ENCODE measurements around the gene ARL13B.
"Not testable (repeated sequence)": the region's sequence is repeated elsewhere in the genome, so short reads cannot be mapped to it uniquely, and the experiment has no call there.

ARL13B gene

GRCh38 chr3:94001191-94001590 lies 21.2 kb downstream of the ARL13B start:
- no peak for FAIRE-seq

GRCh38 chr3:94001827-94002495 lies 22.0 kb downstream of the ARL13B start:
- FAIRE-seq, result no peak

- FAIRE-seq, result peak; percentile 93
Observed at GRCh38 chr3:94004301-94004910, 24.5 kb downstream of the ARL13B start.

DNA sequence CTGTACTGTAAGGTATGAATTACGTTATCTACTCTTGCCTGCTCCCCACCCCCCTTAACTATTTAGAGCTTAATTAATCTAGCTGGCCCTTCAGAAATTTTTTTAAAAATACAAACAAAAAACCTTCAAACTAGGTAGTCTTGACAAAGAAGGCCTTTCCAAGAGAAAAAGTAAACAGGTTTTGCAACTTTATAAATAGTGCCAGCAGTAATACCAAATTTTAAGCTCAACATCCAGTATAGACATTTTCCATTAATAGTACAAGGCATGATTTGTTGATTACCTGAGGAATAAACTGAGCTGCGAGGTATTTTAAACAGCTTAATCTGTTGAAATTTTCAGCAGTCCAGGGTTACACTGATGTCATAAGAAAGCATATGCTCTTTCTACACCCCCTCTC lies 28.3 kb downstream of the ARL13B start:
- no peak for FAIRE-seq

DNA sequence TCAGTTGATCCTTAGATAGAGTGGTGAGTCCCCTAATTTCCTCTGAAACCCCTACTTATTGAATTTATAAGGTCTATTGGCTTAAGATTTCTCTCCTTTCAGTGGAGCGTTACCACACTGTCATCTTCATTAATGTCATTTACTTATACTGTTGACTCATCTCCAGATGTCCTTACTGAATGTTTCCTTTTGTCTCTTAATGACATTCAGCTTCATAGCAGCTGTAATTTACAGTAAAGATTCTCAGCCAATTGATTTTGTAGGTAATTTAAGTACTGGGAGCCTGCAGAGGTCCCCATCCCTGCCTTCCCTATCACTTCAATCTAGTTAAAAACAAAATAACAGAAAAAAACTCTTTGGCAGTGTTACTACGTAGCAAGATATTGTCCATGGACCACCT lies 29.7 kb downstream of the ARL13B start:
- no peak for FAIRE-seq

GRCh38 chr3:94011233-94011711 lies 31.3 kb downstream of the ARL13B start:
- no peak for FAIRE-seq

- FAIRE-seq, result no peak
Observed at GRCh38 chr3:94012185-94012584, 32.2 kb downstream of the ARL13B start.

DNA sequence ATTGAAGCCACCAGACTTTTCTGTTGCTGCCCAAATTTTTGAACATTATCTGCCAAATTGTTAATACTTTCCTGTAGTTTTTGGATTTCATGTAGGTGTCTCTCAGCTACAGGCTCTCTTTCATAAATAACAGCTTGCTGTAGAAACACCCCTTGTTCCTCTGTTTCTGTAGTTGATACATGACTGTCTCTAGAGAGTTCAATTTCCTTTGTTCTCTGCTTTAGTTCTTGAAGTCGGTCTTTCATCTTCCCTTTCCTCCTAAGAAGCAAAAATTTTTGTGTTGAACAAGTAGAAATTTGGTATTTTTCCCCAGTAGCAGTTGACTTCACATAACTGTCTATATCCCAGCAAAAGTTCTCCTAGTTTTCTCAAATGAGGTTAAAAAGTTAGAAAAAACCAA lies 35.1 kb downstream of the ARL13B start:
- FAIRE-seq, result no peak

- FAIRE-seq, result no peak
Observed at GRCh38 chr3:94019659-94020058, 39.7 kb downstream of the ARL13B start.

DNA sequence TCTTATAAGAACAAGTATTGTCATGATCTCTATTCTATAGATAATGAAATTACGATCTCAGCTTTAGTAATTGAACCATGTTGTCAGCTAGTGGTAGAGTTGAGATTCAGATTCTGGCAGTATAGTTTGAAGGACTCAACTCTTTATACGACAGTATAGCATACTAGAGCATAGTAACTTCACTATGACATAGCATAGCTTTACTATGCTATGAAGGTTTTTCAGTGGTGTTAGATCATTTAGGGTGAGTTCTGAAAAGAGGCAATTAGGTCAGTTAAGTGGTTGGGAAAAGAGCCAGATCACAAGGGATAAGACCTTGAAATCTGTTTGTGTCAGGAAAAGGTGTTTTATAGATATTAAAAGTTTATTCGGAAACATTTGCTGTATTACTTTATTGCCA lies 40.3 kb downstream of the ARL13B start:
- no peak for FAIRE-seq

DNA sequence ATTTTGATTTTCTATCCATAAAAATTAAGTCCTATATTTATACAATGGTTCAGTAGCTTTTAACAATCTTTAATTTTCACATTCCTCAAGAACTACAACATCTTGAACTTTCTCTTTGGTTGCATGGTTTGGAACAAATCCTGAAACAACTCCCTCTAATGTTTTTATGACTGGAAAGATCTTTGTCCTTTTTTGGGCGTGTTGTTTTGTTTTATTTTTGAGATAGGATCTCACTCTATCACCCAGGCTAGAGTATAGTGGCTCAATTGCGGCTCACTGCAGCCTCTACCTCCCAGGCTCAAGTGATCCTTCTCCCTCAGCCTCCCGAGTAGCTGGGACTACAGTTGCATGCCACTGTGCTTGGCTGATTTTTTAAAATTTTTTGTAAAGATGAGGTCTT lies 44.4 kb downstream of the ARL13B start:
- peak; percentile 93 for FAIRE-seq

DNA sequence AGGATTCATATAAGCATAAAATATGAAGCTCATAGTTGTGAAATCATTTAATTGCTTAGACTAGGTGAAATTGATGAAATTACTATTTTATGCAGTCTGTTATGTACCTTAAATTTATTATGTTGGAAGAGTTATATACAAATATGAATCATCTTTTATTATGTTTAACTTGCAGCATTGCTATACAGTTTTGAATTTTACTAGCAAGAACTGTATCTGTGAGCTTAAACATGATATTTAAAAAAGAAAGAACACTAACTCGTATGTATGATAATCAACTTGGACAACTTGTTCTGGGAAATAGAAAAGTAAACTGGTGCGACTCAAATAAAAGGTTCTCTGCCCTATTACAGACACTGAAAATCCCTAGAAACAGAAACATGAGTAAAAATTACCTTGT lies 46.7 kb downstream of the ARL13B start:
- FAIRE-seq, result peak; percentile 43

GRCh38 chr3:94028093-94028837 lies 48.3 kb downstream of the ARL13B start, which contains the start of gene STX19:
Gene STX19 (minus strand): TSS chr3:94028597. CDS start chr3:94015269, 13,328 bp downstream.
- FAIRE-seq, result peak; percentile 88

DNA sequence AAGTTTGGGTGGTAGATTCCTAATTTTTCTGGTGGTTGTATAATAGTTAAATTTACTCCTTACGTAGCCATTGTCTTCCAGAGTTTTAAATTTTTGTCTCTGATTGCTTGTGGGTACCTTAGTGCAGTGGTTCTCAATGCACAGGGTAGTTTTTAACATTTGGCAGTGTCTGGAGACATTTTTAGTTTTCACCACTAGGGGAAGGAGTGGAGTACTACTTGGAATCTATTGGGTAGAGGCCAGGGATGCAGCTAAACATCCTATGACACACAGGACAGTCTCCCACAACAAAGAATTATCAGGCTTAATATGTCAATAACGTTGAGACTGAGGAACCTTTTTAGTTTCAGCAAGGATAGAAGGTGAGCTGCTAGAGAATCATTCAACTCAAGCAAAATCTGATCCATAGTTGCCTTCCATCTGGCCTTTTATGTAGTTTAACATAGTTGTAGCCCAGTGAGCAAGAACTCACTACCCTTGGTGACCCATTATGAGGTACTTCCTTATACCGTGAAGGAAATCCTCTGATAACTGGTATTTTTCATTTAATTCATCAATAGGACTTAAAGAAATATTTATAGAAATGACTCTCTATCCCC lies 57.1 kb downstream of the ARL13B start:
- no peak for FAIRE-seq

GRCh38 chr3:94043285-94043684 lies 63.3 kb downstream of the ARL13B start:
- no peak for FAIRE-seq

DNA sequence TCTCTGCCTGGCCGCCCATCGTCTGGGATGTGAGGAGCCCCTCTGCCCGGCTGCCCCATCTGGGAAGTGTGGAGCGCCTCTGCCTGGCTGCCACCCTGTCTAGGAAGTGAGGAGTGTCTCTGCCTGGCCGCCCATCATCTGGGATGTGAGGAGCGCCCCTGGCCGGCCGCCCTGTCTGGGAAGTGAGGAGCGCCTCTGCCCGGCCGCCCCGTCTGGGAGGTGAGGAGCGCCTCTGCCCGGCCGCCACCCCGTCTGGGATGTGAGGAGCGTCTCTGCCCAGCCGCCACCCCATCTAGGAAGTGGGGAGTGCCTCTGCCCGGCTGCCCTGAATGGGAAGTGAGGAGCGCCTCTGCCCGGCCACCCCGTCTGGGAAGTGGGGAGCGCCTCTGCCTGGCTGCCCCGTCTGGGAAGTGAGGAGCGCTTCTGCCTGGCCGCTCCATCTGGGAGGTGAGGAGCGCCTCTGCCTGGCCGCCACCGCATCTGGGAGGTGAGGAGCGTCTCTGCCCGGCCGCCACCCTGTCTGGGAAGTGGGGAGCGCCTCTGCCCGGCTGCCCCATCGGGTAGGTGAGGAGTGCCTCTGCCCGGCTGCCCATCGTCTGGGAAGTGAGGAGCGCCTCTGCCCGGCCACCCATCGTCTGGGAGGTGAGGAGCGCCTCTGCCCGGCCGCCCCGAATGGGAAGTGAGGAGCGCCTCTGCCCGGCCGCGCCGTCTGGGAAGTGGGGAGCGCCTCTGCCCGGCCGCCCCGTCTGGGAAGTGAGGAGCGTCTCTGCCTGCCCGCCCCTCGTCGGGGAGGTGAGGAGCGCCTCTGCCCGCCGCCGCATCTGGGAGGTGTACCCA lies 64.4 kb downstream of the ARL13B start:
- not testable (repeated sequence) for FAIRE-seq

DNA sequence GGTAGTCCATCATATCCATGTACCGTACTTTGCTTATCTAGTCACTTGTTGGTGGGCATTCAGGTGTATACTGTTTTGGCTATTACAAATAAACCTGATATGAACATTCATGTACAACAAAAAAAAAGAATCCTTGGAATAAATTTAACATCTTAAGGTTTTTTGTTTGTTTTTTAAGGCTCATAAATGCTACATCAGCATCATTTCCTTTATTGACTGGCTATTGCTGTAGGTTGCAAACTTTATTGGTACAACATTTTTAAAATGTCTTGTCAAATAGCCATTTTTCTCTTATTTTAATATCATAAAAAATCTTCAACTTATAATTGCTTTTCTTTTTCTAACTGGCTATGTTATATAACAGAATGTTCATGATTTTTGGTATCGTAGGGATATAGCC lies 66.6 kb downstream of the ARL13B start:
- FAIRE-seq, result no peak

- FAIRE-seq, result no peak
Observed at GRCh38 chr3:94049267-94049666, 69.3 kb downstream of the ARL13B start.

DNA sequence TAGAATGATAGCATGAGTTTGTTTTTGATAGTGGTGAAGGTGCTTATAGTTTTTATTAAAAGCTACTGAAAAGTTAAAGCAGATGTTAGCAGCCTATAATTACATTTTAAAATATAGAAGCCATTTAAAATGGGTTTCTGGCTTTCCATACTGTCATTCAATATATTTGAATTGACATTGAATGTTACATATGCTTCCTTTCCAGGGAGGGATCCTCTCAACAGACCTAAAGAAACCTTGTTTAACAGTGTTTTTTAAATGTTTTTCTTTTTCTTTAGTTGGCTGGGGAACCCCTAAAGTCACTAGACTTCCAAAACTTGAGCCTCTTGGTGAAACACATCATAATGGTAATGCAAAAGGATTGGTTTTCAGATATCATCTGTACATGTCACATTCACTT lies 70.6 kb downstream of the ARL13B start:
- no peak for FAIRE-seq

GRCh38 chr3:94061297-94061696 lies 81.3 kb downstream of the ARL13B start:
- FAIRE-seq, result no peak

- FAIRE-seq, result peak; percentile 41
Observed at GRCh38 chr3:94062513-94063404, 82.8 kb downstream of the ARL13B start, which contains the start of the genes DHFR2 and NSUN3. Gene DHFR2 (minus strand): TSS chr3:94062916. CDS start chr3:94061511, 1,405 bp downstream. Gene NSUN3 (plus strand): TSS chr3:94063061. CDS start chr3:94063127, 66 bp downstream.
